H1 (cell line): ENCODE results near the gene COL4A4.

Experiments used
- CTCF ChIP-seq, 3 experiments: IDR thresholded peaks; 1 replicate in 2 of 3; 2 replicates in 1 of 3; pipeline versions ENCODE4 v1.5.1 to v1.6.1; 2011; ENCODE audit warnings: low read length in 3 of 3, mild to moderate bottlenecking in 3 of 3, inconsistent platforms in 2 of 3, low read depth in 1 of 3, moderate library complexity in 1 of 3; ENCODE audit not compliant: insufficient read depth in 1 of 3; ENCODE audit errors: control extremely low read depth in 1 of 3
- MAX ChIP-seq: IDR thresholded peaks from 2 replicates; pipeline ENCODE4 v1.6.1; 2012; ENCODE audit warnings: inconsistent platforms

- TF ChIP-seq MAX (no peak), CTCF (IDR thresholded peaks at IDR 0.05; ENCODE audit: control extremely low read depth in 1 of 3, insufficient read depth in 1 of 3, low read depth in 1 of 3, low read length in 3 of 3) (no peak)
Observed at GRCh38 chr2:226993171-226993570, 170.8 kb downstream of the COL4A4 start.
